Adrenal gland (tissue), 12 donors: Measurements from ENCODE around the gene DNAAF5. TPM values are rescaled to one million over a fixed set of nuclear protein-coding genes. Genes with fewer than 3 reads are reported as not detected.

ENCODE experiments used
- DNase-seq, 7 donors: peaks; one replicate each; pipeline ENCODE4 v3.0.0-alpha.2; 2019 to 2020
- H3K27ac ChIP-seq, 5 donors: fragments of 200-600 bp; sonication (generic) in 4 of 5; 1 replicate in 3 of 5; 2 replicates in 2 of 5; pipeline versions ENCODE4 v1.5.1 to v1.8.0; 2016 to 2020; ENCODE audit warnings: mild to moderate bottlenecking in 1 of 5
- H3K27me3 ChIP-seq: fragments of 200-600 bp; 2 replicates; pipeline ENCODE4 v1.8.0; 2021
- H3K36me3 ChIP-seq, 2 donors: fragments of 200-600 bp; replicated peaks in 1 of 2; 1 replicate in 1 of 2; 2 replicates in 1 of 2; pipeline versions ENCODE4 v1.5.1 to v1.8.0; 2018 to 2022
- H3K4me1 ChIP-seq, 2 donors: fragments of 200-600 bp; replicated peaks in 1 of 2; 1 replicate in 1 of 2; 2 replicates in 1 of 2; pipeline versions ENCODE4 v1.5.1 to v1.8.0; 2018 to 2021
- H3K4me3 ChIP-seq, 4 donors: fragments of 200-600 bp; sonication (generic) in 3 of 4; one replicate each; pipeline ENCODE4 v1.5.1; 2016 to 2018
- H3K9me3 ChIP-seq, 3 donors: fragments of 200-600 bp; sonication (generic) in 1 of 3; replicated peaks in 1 of 3; 1 replicate in 2 of 3; 2 replicates in 1 of 3; pipeline versions ENCODE4 v1.5.1 to v1.8.0; 2016 to 2021
- POLR2A ChIP-seq, 2 donors: fragments of 450-650 bp; IDR thresholded peaks; one replicate each; pipeline ENCODE4 v1.6.1; 2017; ENCODE audit warnings: antibody characterized with exemption in 2 of 2, mild to moderate bottlenecking in 2 of 2, moderate library complexity in 1 of 2
- WGBS, 4 donors: extraction: QIAGEN DNeasy Blood & Tissue Kit in 2 of 4; methylation state at CpG; one replicate each; pipeline versions ENCODE4 v1.1.5 to v1.1.7; 2013 to 2017; 5-methylcytosine and 5-hydroxymethylcytosine counted together
- intact Hi-C, 2 donors: fragments of 100-400 bp; cut with DNase I; formaldehyde crosslinking; loops; one replicate each; pipeline versions ENCODE4 v1.14.1 to v1.15.0; 2022 to 2023
- polyA plus RNA-seq, 3 donors: library from polyadenylated mRNA; stranded (reverse); fragments of 200-250 nt in 2 of 3; fragments of 350-450 nt in 1 of 3; fragmentation: Illumina TruSeq in 1 of 3; extraction: RNeasy Lipid Tissue Mini Kit (QIAGEN cat#74804) in 1 of 3; gene quantifications; one replicate each; pipeline ENCODE4 v1.2.3, GENCODE V29; 2013 to 2014
- total RNA-seq, 9 donors: library from RNA; depleted of rRNA in 4 of 9; stranded (reverse); fragments of >200 nt in 4 of 9; fragments of 120-200 nt in 1 of 9; fragmentation: NEBNext Ultra II Directional in 1 of 9; extraction: Animal tissue kit (Norgen Biotek cat#: 25700) in 1 of 9; gene quantifications; one replicate each; pipeline versions ENCODE4 v1.1.0 to v1.2.4, GENCODE V29; 2013 to 2023
- TF ChIP-seq, protein P1 (sequence below), 6 experiments: fragments of 450-650 bp in 4 of 6; fragments of 200-600 bp in 2 of 6; sonication (generic) in 1 of 6; IDR thresholded peaks; 1 replicate in 5 of 6; 2 replicates in 1 of 6; pipeline versions ENCODE4 v1.5.1 to v1.8.0; 2016 to 2021; ENCODE audit warnings: antibody characterized with exemption in 6 of 6, mild to moderate bottlenecking in 2 of 6, moderate library complexity in 1 of 6
- donor health status: healthy with polysubstance abuse.
- donor health status: Bipolar disorder and iron deficiency.
- donor health status: DM: yes; HTN: yes; CAD: no.
- donor health status: DM: no; HTN: no; CAD: no.
- donor health status: DM: no; HTN: no; CAD: no.
- donor health status: DM: yes; HTN: yes; CAD: no.

DNAAF5 gene
- total and polyA plus RNA-seq, 12 donors = 7.9 to 32.7 (median 19.4) TPM

DNA sequence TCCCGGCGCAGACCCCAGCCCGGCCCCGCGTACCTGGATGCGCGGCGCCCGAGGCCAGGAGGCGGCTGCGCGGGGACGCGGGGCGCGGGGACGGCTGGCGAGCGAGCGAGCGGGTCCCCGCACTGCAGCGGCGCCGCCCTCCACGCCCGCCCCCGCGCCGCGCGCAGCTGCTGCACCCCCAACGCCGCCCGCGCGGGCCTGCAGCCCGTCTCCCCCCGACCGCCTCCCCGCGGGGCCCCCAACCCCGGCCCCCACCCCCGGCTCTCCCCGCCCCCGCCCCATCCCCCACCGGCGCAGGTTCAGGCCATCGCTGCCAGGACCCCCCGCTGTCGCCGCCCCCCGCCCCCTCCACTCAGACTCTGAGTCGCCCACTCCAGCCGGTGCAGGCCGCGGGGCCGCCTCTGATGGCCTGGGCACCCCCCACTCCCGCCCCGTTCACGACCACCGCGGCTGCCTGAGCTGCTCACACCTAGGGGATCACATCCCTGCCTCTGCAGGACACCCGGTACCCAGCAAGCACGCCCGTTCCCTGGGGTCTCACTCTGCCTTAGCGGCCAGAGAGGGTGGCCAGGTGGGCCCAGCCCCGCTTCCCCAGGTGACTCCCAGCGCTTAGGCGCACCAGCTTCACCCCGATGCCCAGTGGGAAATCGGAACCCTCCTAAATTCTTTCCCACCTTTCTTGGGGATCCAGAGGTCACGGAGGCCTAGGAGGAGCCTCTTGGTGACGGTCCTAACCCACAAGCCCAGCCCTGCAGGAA, 13.9 kb upstream of the DNAAF5 start:
- TF ChIP-seq, protein P1, sequence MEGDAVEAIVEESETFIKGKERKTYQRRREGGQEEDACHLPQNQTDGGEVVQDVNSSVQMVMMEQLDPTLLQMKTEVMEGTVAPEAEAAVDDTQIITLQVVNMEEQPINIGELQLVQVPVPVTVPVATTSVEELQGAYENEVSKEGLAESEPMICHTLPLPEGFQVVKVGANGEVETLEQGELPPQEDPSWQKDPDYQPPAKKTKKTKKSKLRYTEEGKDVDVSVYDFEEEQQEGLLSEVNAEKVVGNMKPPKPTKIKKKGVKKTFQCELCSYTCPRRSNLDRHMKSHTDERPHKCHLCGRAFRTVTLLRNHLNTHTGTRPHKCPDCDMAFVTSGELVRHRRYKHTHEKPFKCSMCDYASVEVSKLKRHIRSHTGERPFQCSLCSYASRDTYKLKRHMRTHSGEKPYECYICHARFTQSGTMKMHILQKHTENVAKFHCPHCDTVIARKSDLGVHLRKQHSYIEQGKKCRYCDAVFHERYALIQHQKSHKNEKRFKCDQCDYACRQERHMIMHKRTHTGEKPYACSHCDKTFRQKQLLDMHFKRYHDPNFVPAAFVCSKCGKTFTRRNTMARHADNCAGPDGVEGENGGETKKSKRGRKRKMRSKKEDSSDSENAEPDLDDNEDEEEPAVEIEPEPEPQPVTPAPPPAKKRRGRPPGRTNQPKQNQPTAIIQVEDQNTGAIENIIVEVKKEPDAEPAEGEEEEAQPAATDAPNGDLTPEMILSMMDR (IDR thresholded peaks at IDR 0.05) = no peak
- no peak for TF ChIP-seq POLR2A (IDR thresholded peaks at IDR 0.05)

DNA sequence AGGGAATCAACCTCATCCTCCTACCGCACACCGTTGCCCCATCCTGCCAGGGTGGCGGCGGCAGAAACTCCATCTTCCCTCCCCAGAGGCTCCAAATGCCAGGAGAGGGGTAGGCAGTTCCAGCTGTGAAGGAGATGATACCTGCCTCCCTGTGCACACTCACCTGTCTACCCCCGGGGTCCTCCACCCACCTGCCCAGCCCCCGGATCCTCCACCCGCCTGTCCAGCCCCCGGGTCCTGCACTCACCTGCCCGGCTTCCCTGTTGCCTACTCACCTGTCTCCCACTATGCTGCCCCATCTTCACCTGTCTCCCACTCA, 13.4 kb upstream of the DNAAF5 start:
- no peaks in the 10 kb centered on the region for H3K9me3 ChIP-seq
- 80 to 100% (median 90%) methylated on average over 4 to 9 of the region's 9 CpGs for WGBS, 4 donors
- TF ChIP-seq, protein P1 (IDR thresholded peaks at IDR 0.05) = no peak
- TF ChIP-seq POLR2A (IDR thresholded peaks at IDR 0.05) = no peak
- H3K36me3 ChIP-seq = no peaks in the 10 kb centered on the region
- H3K27ac ChIP-seq = no peak overlapping the region
- peak in 1 of 7 donors; percentile 44 for DNase-seq
- no peak overlapping the region for H3K4me3 ChIP-seq
- no peaks in the 10 kb centered on the region for H3K4me1 ChIP-seq
- peaks cover 3% of the 10 kb centered on the region for H3K27me3 ChIP-seq
- intact Hi-C loops = no loop called here

More for the DNA sequence above, 13.9 kb upstream of the DNAAF5 start:
- no peaks in the 10 kb centered on the region for H3K4me1 ChIP-seq
- H3K9me3 ChIP-seq = no peaks in the 10 kb centered on the region
- intact Hi-C loops = no loop called here
- no peaks in the 10 kb centered on the region for H3K36me3 ChIP-seq
- H3K27ac ChIP-seq = peak overlapping the region in 1 of 5 donors; percentile 36
- peaks cover 3% of the 10 kb centered on the region for H3K27me3 ChIP-seq
- no peak for DNase-seq
- 13 to 88% (median 33%) methylated on average over 5 to 61 of the region's 74 CpGs; no CpG with 5 or more reads in 1 of the 4 donors for WGBS, 4 donors
- H3K4me3 ChIP-seq = peak overlapping the region in 1 of 4 donors; percentile 74

DNA sequence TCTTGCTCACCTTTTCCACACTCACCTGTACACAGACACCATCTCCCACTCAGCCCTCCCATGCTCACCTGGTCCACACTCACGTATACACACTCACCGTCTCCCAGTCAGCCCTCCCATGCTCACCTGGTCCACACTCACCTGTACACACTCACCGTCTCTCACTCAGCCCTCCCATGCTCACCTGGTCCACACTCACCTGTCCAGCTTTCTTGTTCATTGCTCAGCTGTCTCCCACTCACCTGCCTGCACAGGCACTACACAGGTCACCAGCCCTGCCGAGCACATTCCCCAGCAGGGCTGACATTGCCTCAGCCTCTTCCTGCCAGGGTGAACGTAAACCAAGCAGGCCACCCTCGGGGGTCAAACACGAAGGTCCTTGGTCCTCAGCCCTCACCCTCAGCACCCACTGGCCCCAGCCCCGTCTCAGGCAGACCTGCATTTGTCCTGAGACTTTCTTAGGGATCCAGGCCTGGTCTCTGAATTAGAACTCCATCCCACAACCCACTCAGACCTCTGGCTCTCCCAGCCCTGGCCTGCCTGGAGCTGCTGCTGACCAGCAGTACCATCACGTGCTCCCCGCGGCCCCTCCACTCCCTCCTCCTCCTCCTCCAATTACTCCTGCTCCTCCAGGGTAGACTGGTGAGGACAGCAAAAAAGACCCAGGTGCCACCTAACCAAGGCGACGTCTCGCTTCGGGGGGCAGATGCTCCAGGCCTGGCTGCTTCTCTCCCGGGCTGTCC, 12.8 kb upstream of the DNAAF5 start:
- H3K4me3 ChIP-seq = no peak overlapping the region
- TF ChIP-seq, protein P1 (IDR thresholded peaks at IDR 0.05) = no peak
- TF ChIP-seq POLR2A (IDR thresholded peaks at IDR 0.05) = no peak
- no peaks in the 10 kb centered on the region for H3K36me3 ChIP-seq
- peak in 1 of 7 donors; percentile 41 for DNase-seq
- no peaks in the 10 kb centered on the region for H3K4me1 ChIP-seq
- intact Hi-C loops = no loop called here
- WGBS, 4 donors = 88 to 94% (median 90%) methylated on average over 15 to 16 of the region's 16 CpGs
- H3K27ac ChIP-seq = no peak overlapping the region
- H3K27me3 ChIP-seq = peaks cover 3% of the 10 kb centered on the region
- no peaks in the 10 kb centered on the region for H3K9me3 ChIP-seq

DNA sequence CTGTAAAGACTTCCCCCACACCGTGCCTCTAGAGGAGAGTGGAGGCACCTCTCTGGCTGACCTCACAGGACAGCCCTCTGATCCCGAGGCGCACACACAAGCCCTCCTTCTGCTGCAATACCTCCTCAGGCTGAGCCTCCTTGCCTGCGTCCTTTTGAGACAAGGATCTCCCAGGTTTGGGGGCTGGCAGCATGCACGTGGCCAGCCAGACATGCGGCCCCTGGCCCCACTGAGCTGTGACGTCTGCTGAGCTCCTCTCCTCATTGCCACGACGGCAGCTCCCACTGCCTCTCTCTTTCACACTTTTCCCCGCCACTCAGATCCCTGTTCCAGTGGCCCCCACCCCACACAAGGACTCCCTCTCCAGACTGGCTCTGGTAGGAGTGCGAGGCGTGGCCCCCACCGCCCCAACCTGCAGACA, 12.2 kb upstream of the DNAAF5 start:
- TF ChIP-seq POLR2A (IDR thresholded peaks at IDR 0.05) = no peak
- TF ChIP-seq, protein P1 (IDR thresholded peaks at IDR 0.05) = no peak
- Histone ChIP-seq H3K27me3 (peaks cover 3% of the 10 kb centered on the region), H3K27ac (no peak overlapping the region), H3K4me1 (no peaks in the 10 kb centered on the region), H3K4me3 (no peak overlapping the region), H3K36me3 (no peaks in the 10 kb centered on the region), H3K9me3 (no peaks in the 10 kb centered on the region)
- intact Hi-C loops = no loop called here
- WGBS, 4 donors = 88 to 95% (median 91%) methylated on average over 8 to 13 of the region's 13 CpGs
- DNase-seq = no peak
